Hematopoietic multipotent progenitor cell treated with erythropoietin and hydrocortisone succinate and interleukin-3 and kit ligand, for 17 days (in vitro differentiated cells): ENCODE measurements around the gene MAP1S.

Experiments used
- DNase-seq: peaks from one replicate; pipeline ENCODE4 v3.0.0-alpha.2; 2015; ENCODE audit warnings: low spot score

Gene MAP1S

GRCh38 chr19:17718947-17719711 lies at the start of gene MAP1S:
TSS of gene MAP1S (plus strand) at chr19:17719480. CDS start at chr19:17719503, 23 bp downstream.
- peak; percentile 46 for DNase-seq

GRCh38 chr19:17671906-17672305 lies 47.4 kb upstream of the MAP1S start:
- no peak for DNase-seq

GRCh38 chr19:17673937-17674799 lies 45.1 kb upstream of the MAP1S start:
- no peak for DNase-seq

GRCh38 chr19:17676295-17676694 lies 43.0 kb upstream of the MAP1S start:
- DNase-seq, result no peak

- no peak for DNase-seq
Observed at GRCh38 chr19:17677002-17677401, 42.3 kb upstream of the MAP1S start.

- no peak for DNase-seq
Observed at GRCh38 chr19:17678836-17679235, 40.4 kb upstream of the MAP1S start.

GRCh38 chr19:17679526-17680229 lies 39.6 kb upstream of the MAP1S start:
- DNase-seq, result no peak

- no peak for DNase-seq
Observed at GRCh38 chr19:17680230-17680722, 39.0 kb upstream of the MAP1S start.

- DNase-seq, result no peak
Observed at GRCh38 chr19:17681505-17682125, 37.7 kb upstream of the MAP1S start.

GRCh38 chr19:17682273-17682672 lies 37.0 kb upstream of the MAP1S start:
- no peak for DNase-seq

- DNase-seq, result no peak
Observed at GRCh38 chr19:17683078-17683477, 36.2 kb upstream of the MAP1S start.

GRCh38 chr19:17684256-17684655 lies 35.0 kb upstream of the MAP1S start:
- no peak for DNase-seq

- DNase-seq, result no peak
Observed at GRCh38 chr19:17685451-17686022, 33.7 kb upstream of the MAP1S start.

GRCh38 chr19:17686023-17686521 lies 33.2 kb upstream of the MAP1S start:
- no peak for DNase-seq

- DNase-seq, result no peak
Observed at GRCh38 chr19:17686592-17687024, 32.7 kb upstream of the MAP1S start.

- DNase-seq, result no peak
Observed at GRCh38 chr19:17687141-17687856, 32.0 kb upstream of the MAP1S start.

- no peak for DNase-seq
Observed at GRCh38 chr19:17687857-17688784, 31.2 kb upstream of the MAP1S start, which contains the start of gene UNC13A. TSS of gene UNC13A (minus strand) at chr19:17688354. CDS start at chr19:17688199, 155 bp downstream.

- DNase-seq, result no peak
Observed at GRCh38 chr19:17688853-17689595, 30.3 kb upstream of the MAP1S start.

GRCh38 chr19:17692566-17692965 lies 26.7 kb upstream of the MAP1S start:
- no peak for DNase-seq
